Activated gamma-delta T cell treated with anti-CD3 and anti-CD28 coated beads, Interleukin-2, amount 50 U/mL, for 16 hours (primary cell): ENCODE measurements around the gene SAP130.

ENCODE experiments used
- DNase-seq: peaks from one replicate; pipeline ENCODE4 v3.0.0-alpha.2; 2020; ENCODE audit warnings: low read depth

Gene SAP130

GRCh38 chr2:127893494-127893893 lies 134.4 kb downstream of the SAP130 start:
- no peak for DNase-seq

- DNase-seq: no peak
Measured at GRCh38 chr2:127893033-127893432, 134.8 kb downstream of the SAP130 start.

GRCh38 chr2:127891811-127892210 lies 136.0 kb downstream of the SAP130 start:
- no peak for DNase-seq
